HG03432 (cell line): ENCODE measurements around the gene MOB3A.

Source experiments
- ATAC-seq: cut with Tn5 transposase; IDR thresholded peaks from one replicate; pipeline ENCODE4 v1.9.1; 2021; ENCODE audit warnings: mild to moderate bottlenecking, moderate library complexity; ENCODE audit not compliant: unreplicated experiment

The MOB3A gene

GRCh38 chr19:2060884-2061494 is 35.1 kb downstream of the MOB3A start:
- ATAC-seq, result peak; percentile 35

- ATAC-seq, result no peak
These were observed 36.5 kb downstream of the MOB3A start for GRCh38 chr19:2059422-2060201.

DNA sequence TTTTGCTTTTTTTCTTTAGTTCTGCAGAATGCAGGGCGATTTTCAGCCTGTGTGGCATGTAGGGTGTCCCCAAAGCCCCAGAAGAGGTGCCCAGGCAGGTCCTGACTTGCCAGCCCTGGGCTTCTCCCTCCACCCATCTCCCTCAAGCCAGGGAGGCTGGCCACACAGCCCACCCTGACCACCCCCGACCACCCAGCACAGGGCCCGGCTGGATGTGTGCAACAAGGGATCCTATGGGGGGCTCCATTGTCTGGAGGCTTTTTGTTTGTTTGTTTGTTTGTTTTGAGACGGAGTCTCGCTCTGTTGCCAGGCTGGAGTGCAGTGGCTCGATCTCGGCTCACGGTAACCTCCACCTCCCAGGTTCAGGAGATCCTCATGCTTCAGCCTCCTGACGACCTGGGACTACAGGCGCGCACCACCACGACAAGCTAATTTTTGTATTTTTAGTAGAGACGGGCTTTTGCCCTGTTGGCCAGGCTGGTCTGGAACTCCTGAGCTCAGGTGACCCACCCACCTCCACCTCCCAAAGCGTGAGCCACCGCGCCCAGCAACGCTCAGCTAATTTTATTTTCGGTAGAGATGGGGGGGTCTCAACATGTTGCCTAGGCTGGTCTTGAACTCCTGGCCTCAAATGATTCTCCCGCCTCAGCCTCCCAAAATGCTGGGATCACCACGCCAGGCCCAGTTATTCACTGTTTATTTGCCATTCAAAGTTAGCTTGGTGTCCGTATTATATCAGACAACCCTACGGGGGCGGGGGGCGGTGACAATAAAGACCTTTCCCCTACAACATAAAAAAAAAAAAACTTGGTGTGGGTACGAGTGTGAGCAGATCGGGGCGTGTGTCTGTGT is 37.3 kb downstream of the MOB3A start:
- ATAC-seq, result no peak

DNA sequence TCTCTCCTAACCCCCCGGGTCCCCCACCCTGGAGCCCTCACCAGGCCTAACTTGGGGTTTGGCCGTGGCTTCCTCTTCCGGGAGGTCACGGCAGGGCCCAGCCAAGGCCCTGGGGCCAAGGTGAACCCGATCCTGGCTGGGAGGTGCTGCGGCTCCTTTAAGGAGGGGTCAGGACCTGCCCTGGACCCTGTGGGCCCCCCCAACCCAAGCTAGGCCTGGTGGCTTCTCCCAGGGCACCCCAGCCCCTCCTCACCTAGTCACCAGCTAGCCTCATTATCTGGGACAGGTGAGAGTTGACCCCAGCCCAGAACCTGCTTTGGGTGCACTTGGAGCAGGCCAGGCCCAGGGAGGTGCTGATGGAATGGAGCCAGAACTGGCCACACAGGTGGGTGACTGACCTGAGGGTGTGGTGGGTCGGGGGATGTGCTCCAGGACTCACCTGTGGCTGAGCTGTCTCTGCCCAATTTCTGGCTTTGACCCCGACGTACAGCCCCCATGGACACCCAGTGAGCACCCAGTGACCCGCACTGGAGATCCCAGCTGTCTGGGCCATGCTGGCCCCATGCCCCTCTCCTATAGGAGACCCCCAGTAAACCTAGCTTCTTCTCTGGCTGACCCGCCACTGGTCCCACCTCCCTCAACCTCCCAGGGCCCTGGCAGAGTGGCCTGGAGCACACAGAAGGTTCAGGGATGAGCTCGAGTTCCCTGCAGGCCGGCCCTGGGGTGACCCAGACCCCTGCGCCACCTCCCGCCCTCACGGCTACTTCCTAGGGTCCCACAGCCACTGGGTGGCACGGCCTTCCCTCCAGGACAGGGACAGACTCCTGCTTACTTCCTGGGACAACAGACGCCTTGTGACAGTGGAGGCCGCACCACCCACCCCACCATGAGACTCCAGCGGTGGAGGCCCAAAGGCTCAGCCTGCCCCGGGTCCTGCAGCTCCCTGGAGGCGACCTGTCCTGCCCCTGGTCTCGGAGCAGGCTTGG is 38.3 kb downstream of the MOB3A start:
- ATAC-seq, result no peak

DNA sequence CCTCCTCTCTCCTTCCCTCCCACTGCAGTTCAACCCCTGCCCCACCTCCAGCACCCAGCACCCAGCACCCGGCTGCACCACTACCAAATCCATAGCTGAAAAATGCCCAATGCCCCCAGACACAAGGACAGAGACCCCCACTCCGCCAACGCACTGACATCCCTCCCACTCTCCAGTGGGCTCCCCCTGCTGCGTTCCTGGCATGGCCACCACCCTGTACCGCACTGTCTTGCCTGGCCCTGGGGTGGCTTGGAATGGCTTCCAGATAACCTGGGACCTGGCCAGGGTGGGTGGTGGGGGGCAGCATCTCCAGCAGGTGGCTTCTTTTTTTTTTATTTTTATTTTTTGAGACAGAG is 39.3 kb downstream of the MOB3A start:
- ATAC-seq, result no peak

GRCh38 chr19:2055931-2056836 is 39.9 kb downstream of the MOB3A start:
- no peak for ATAC-seq

DNA sequence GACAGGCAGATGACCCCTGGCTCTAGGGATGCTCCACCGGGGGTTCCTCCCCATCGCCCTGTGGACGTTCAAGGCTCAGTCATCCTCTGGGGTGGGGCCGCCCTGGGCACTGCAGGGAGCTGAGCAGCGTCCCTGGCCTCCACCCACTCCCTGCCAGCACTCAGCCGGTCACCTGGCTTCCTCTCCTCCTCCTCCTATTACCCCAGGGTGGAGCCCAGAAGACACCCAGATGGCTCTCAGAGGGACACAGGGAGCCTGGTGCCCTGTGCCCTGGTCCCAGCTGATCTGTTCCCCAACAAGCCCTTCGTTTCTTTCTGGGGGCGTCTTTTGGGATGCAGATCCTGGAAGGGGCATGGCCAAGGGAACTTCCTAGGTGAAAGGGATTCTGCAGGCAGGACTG is 41.4 kb downstream of the MOB3A start:
- no peak for ATAC-seq

- no peak for ATAC-seq
These were observed 42.3 kb downstream of the MOB3A start for GRCh38 chr19:2053601-2054389.

DNA sequence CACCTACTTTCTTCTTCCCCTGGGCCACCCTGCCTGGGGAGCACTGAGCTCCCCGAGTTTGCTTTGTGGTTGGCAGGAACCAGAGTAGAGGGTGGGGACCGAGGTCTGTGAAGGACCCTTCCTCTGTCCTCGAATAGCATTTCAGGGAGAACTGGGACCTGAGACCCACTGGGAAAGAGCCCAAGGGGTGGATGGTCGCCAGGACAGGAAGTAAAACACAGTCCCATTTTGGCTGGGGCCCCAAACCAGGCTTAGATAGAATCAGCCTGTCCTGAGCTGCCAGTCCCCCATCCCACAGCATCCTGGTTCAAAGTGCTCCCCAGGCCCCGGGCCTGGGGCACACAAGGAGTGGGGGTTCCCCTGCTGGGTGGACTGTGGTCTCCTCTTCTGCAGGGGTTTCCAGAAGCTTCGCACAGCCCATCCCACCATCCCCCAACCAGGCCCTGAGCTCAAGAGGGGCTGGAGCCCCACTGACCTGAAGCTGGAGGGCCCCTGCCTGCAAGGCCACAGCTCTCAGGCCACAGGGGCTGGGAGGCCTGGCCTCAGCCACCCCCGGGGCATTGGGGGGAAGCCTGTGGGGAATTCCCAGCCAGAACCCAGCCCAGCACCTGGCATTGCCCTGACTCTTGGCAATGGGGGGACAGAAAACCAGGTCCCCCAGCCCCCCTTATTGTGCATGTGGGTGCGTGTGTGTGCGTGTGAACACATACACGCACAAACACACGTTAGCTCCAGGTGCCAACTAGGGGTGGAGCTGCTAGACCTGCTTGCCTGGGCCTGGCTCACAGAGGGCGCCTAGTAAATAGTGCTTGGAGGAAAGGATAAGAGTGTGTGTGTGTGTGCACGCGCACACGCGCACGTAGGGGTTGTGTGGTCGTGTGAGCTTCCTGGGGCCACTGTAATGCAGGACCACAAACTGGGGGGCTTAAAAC is 44.1 kb downstream of the MOB3A start:
- no peak for ATAC-seq

DNA sequence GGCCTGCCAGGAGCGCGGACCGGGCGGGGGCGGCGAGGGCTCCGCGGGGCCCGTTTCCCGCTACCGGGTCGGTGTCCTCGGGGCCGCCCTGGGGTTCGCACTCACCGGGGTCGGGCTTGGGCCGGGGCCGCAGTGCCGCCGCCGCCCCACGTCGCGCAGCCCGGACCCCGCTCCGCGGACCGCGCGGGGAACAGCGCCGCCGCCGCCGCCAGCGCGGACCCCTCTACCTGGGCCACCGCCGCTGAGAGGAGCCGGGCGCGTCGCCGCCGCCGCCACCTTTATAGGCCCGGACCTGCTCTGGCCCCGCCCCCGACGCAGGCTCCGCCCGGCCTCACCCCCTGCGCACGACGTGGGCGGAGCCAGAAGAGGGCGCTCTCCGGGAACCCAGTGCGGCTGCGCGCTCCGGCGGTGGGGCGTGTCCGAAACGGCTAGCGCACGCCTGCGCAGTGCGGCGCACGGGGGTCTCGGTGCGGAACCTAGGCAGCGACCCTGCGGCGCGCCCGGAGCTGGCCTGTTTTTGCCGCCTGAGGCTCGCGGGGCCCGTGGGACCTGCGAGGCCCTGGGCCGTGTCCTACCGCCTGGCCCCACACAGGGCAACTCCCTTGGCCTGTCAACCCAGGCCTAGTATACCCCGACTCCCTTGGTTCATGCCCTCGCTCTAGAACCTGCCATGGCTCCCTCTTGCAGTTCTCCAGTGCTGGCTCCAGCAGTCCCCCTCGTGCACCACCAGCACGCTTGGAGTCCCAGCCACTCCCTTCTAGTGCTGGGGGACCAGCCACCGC is 44.9 kb downstream of the MOB3A start, which contains the start of gene MKNK2:
Gene MKNK2 (minus strand): TSS at position 254 of the 782 bp plus-strand sequence. CDS start 393 bp downstream, outside the sequence.
- ATAC-seq, result peak; percentile 53

DNA sequence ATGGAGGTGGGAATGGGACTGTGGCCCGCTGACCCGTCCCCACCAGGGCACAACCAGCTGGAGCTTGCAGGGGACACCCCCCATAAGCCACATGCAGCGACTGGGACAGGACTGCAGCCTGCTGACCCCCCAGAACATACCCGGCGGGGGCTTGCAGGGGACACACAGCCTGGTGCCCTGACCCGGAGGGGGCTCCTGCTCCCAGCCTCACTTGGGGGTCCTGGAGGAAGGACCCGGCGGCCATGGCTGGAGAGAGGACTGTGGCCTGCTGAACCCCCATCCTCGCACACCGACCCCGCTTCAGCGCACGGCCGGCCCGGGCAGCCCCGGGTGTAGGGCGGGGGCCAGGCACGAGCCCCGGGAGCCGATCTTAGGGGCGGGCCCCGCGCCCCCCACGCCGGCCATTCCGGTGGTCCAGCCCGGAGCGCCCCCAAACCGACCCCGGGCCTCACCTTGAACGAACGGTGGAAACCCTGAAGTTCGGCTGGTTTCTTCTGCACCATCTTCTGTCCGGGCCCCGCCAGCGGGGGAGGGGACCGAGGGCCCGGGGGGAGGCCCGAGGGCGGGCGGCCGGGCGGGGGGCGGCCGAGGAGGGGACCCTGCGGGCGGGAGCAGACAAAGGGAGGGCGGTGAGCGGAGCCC is 45.7 kb downstream of the MOB3A start:
- ATAC-seq, result peak; percentile 1

DNA sequence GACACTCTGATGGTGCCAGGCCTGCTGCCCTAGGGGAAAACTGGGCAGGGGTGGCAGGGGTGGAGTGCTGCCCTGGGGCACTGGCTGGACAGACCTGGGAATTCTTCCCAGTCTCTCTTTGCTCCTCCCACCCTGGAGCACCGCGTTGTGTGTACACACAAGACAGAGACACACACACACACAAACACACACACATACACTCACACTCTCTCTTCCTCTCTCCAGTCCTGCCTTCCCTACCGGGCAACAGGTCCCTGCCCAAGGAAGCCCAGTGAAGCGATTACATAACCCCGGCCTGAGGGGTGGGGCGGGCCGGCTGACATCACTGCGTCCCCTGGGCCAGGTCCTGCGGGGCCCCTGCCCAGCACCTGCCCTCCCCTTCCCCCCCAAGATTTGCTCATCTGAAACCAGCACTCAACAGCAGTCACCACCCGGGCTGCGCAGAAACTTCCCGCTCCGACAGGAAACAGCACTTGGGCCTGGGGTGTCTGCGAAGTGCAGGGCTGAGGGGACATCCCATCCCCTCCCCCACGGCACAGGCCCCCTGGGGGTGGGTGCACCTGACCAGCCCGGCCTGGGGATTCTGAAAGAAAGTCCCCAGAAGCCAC is 46.3 kb downstream of the MOB3A start:
- ATAC-seq, result peak; percentile 3

DNA sequence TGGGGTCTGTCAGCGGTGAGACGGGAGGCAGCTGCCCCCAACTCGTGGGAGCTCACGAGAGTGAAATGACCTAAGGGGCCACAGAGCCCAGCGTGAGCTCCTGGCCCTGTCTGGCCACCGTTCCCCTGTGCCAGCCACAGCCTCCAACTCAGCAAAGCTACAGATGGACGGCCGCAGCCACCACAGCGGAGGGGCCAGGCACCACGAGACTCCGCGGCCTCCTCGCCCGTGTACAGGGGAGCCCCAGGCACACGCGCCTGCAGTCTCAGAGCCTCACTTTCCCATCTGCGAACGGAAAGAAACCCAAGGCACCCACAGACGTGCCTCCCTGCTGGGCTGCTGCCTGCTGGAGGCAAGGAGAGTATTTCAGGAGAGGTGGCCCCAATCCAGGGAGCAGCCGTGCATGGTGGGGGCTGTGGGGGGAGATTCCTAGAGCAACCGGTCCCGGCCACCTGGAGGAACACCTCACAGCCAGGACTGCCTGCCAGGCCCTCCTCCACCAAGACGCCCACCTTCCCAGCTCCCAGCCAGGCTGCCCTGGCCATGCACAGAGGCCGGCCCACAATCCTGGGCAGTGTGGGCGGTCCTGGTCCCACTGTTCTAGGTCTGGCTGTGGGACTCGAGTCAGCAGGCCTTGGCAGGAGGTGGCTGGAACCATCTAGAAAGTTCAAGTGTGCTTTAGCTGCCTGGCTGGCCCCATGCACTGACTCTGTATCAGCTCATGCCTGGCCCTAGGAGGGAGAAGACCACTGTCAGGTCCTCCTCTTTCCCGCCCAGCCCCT is 47.0 kb downstream of the MOB3A start:
- no peak for ATAC-seq

GRCh38 chr19:2048104-2048958 is 47.8 kb downstream of the MOB3A start:
- no peak for ATAC-seq
